Endothelial cell (in vitro differentiated cells): ENCODE measurements around the gene TK1. TPM values are rescaled to one million over a fixed set of nuclear protein-coding genes. Genes with fewer than 3 reads are reported as not detected.

Source experiments
- DNase-seq: peaks from one replicate; pipeline ENCODE4 v3.0.0; 2021; ENCODE audit warnings: low spot score
- H3K27ac Mint-ChIP-seq: one replicate; pipeline ENCODE4 v1.8.0; 2021; ENCODE audit warnings: mixed read lengths, inconsistent platforms; ENCODE audit not compliant: unreplicated experiment
- H3K27me3 Mint-ChIP-seq: one replicate; pipeline ENCODE4 v1.8.0; 2021; ENCODE audit warnings: mild to moderate bottlenecking, moderate library complexity, mixed read lengths, inconsistent platforms; ENCODE audit not compliant: unreplicated experiment
- H3K36me3 Mint-ChIP-seq: one replicate; pipeline ENCODE4 v1.8.0; 2021; ENCODE audit warnings: mild to moderate bottlenecking, low read depth, mixed read lengths, inconsistent platforms; ENCODE audit not compliant: unreplicated experiment
- H3K4me1 Mint-ChIP-seq: one replicate; pipeline ENCODE4 v1.8.0; 2021; ENCODE audit warnings: mild to moderate bottlenecking, mixed read lengths, inconsistent platforms; ENCODE audit not compliant: unreplicated experiment
- H3K4me3 Mint-ChIP-seq: one replicate; pipeline ENCODE4 v1.8.0; 2021; ENCODE audit warnings: mild to moderate bottlenecking, mixed read lengths, inconsistent platforms; ENCODE audit not compliant: unreplicated experiment
- H3K9me3 Mint-ChIP-seq: one replicate; pipeline ENCODE4 v1.8.0; 2021; ENCODE audit warnings: mixed read lengths, inconsistent platforms; ENCODE audit not compliant: unreplicated experiment
- CTCF ChIP-seq: fragments of 200-600 bp; sonication (generic); IDR thresholded peaks from one replicate; pipeline ENCODE4 v1.5.0; 2021; ENCODE audit warnings: antibody characterized with exemption; ENCODE audit not compliant: unreplicated experiment
- total RNA-seq: library from RNA; stranded (reverse); fragmentation: NEBNext Ultra II Directional; extraction: Animal tissue kit (Norgen Biotek cat#: 25700); gene quantifications from one replicate; pipeline ENCODE4 v1.2.1, GENCODE V29; 2021; ENCODE audit not compliant: unreplicated experiment

Gene TK1
- total RNA-seq, 1 donor from 2014 or later: 23.8 TPM

DNA sequence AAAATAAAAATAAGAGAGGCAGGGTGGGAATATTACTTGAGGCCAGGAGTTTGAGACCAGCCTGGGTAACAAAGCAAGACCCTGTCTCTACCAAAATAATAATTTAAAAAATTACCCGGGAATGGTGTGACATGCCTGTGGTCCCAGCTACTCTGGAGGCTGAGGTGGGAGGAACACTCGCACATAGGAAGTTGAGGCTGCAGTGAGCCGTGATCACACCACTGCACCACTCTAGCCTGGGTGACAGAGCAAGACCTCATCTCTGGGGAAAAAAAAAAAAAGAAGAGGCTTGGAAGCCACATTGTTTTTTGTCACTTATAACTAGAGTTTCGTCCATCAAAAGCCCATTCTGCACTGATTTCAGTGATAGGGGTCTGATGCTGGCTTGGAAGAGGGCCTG is 41.3 kb upstream of the TK1 start:
- H3K27ac Mint-ChIP-seq: no peak overlapping the region
- no peak for TF ChIP-seq CTCF
- peaks cover 18% of the 10 kb centered on the region for H3K27me3 Mint-ChIP-seq
- no peak overlapping the region for H3K4me3 Mint-ChIP-seq
- H3K36me3 Mint-ChIP-seq: no peaks in the 10 kb centered on the region
- H3K9me3 Mint-ChIP-seq: no peaks in the 10 kb centered on the region
- DNase-seq: no peak
- peaks cover 61% of the 10 kb centered on the region for H3K4me1 Mint-ChIP-seq

- no peak for TF ChIP-seq CTCF
- no peak overlapping the region for H3K4me3 Mint-ChIP-seq
These were observed 40.6 kb upstream of the TK1 start for GRCh38 chr17:78227455-78227916.

GRCh38 chr17:78226759-78227454 is 40.1 kb upstream of the TK1 start:
- TF ChIP-seq CTCF: no peak
- peak overlapping the region; percentile 37 for H3K4me3 Mint-ChIP-seq
- DNase-seq: no peak
- peaks cover 65% of the 10 kb centered on the region for H3K4me1 Mint-ChIP-seq
- H3K9me3 Mint-ChIP-seq: no peaks in the 10 kb centered on the region
- peaks cover 15% of the 10 kb centered on the region for H3K27me3 Mint-ChIP-seq
- no peaks in the 10 kb centered on the region for H3K36me3 Mint-ChIP-seq
- peak overlapping the region; percentile 87 for H3K27ac Mint-ChIP-seq

More at GRCh38 chr17:78227455-78227916, 40.6 kb upstream of the TK1 start:
- H3K4me1 Mint-ChIP-seq: peaks cover 63% of the 10 kb centered on the region
- H3K36me3 Mint-ChIP-seq: no peaks in the 10 kb centered on the region
- H3K27me3 Mint-ChIP-seq: peaks cover 15% of the 10 kb centered on the region
- H3K27ac Mint-ChIP-seq: peak overlapping the region; percentile 30
- DNase-seq: no peak
- H3K9me3 Mint-ChIP-seq: no peaks in the 10 kb centered on the region

- Mint-ChIP-seq H3K4me1 (peaks cover 63% of the 10 kb centered on the region), H3K27me3 (peaks cover 13% of the 10 kb centered on the region), H3K27ac (peak overlapping the region; percentile 87), H3K36me3 (no peaks in the 10 kb centered on the region), H3K4me3 (peak overlapping the region; percentile 37), H3K9me3 (no peaks in the 10 kb centered on the region)
- no peak for TF ChIP-seq CTCF
- DNase-seq: no peak
These were observed 39.4 kb upstream of the TK1 start for GRCh38 chr17:78226055-78226758.
